Upper lobe of right lung (tissue), 1 donor: ENCODE data around the gene PPP4R1. TPM values are rescaled to one million over a fixed set of nuclear protein-coding genes. Genes with fewer than 3 reads are reported as not detected.

ENCODE experiments used
- ATAC-seq: fragments of 200-7000 bp; cut with Tn5 transposase; one replicate; pipeline ENCODE4 v1.9.1; 2020; ENCODE audit warnings: mild to moderate bottlenecking, moderate library complexity
- DNase-seq: peaks from one replicate; pipeline ENCODE4 v3.0.0-alpha.2; 2020
- H3K27ac ChIP-seq: fragments of 200-600 bp; one replicate; pipeline ENCODE4 v1.8.0; 2022
- H3K27me3 ChIP-seq: fragments of 200-600 bp; one replicate; pipeline ENCODE4 v1.8.0; 2022; ENCODE audit warnings: mild to moderate bottlenecking
- H3K36me3 ChIP-seq: fragments of 200-600 bp; one replicate; pipeline ENCODE4 v1.8.0; 2022
- H3K4me1 ChIP-seq: fragments of 200-600 bp; one replicate; pipeline ENCODE4 v1.8.0; 2022
- H3K4me3 ChIP-seq: fragments of 200-600 bp; one replicate; pipeline ENCODE4 v1.8.0; 2022; ENCODE audit warnings: mild to moderate bottlenecking
- H3K9me3 ChIP-seq: fragments of 200-600 bp; one replicate; pipeline ENCODE4 v1.8.0; 2022
- CTCF ChIP-seq: fragments of 200-600 bp; IDR thresholded peaks from one replicate; pipeline ENCODE4 v1.8.0; 2022; ENCODE audit warnings: antibody characterized with exemption
- intact Hi-C: fragments of 100-400 bp; cut with DNase I; formaldehyde crosslinking; loops from one replicate; pipeline ENCODE4 v1.11.0; 2022
- total RNA-seq: library from RNA; stranded (reverse); fragmentation: NEBNext Ultra II Directional; extraction: Animal tissue kit (Norgen Biotek cat#: 25700); gene quantifications from one replicate; pipeline ENCODE4 v1.2.1, GENCODE V29; 2021
- donor health status: DM: no; HTN: yes; CAD: no; lungs with severe emphysema.

The PPP4R1 gene
- total RNA-seq, 1 donor from 2014 or later: 141 TPM

GRCh38 chr18:9513971-9514512, 100.3 kb downstream of the PPP4R1 start:
- DNase-seq (no peak), ATAC-seq (no peak)
- intact Hi-C loops: no loop called here
- H3K36me3 ChIP-seq: peaks cover 20% of the 10 kb centered on the region
- H3K4me1 ChIP-seq: no peaks in the 10 kb centered on the region
- H3K27ac ChIP-seq: no peak overlapping the region
- no peak for TF ChIP-seq CTCF
- H3K27me3 ChIP-seq: no peaks in the 10 kb centered on the region
- no peaks in the 10 kb centered on the region for H3K9me3 ChIP-seq
- H3K4me3 ChIP-seq: no peak overlapping the region

GRCh38 chr18:9508446-9509025, 105.8 kb downstream of the PPP4R1 start:
- TF ChIP-seq CTCF: no peak
- no peaks in the 10 kb centered on the region for H3K4me1 ChIP-seq
- no peak overlapping the region for H3K27ac ChIP-seq
- intact Hi-C loops: no loop called here
- H3K4me3 ChIP-seq: no peak overlapping the region
- no peaks in the 10 kb centered on the region for H3K9me3 ChIP-seq
- H3K27me3 ChIP-seq: no peaks in the 10 kb centered on the region
- ATAC-seq (no peak), DNase-seq (no peak)
- peaks cover 8% of the 10 kb centered on the region for H3K36me3 ChIP-seq

GRCh38 chr18:9507565-9508088, 106.7 kb downstream of the PPP4R1 start:
- Histone ChIP-seq H3K9me3 (no peaks in the 10 kb centered on the region), H3K4me3 (no peak overlapping the region), H3K36me3 (no peaks in the 10 kb centered on the region), H3K4me1 (no peaks in the 10 kb centered on the region), H3K27me3 (no peaks in the 10 kb centered on the region), H3K27ac (no peak overlapping the region)
- ATAC-seq: no peak
- TF ChIP-seq CTCF: no peak
- DNase-seq: no peak
- intact Hi-C loops: no loop called here

- Histone ChIP-seq H3K27me3 (no peaks in the 10 kb centered on the region), H3K27ac (no peak overlapping the region), H3K4me3 (no peak overlapping the region), H3K4me1 (no peaks in the 10 kb centered on the region), H3K36me3 (no peaks in the 10 kb centered on the region), H3K9me3 (no peaks in the 10 kb centered on the region)
- intact Hi-C loops: no loop called here
- no peak for TF ChIP-seq CTCF
- ATAC-seq (no peak), DNase-seq (no peak)
Measured at GRCh38 chr18:9506046-9506792, 108.1 kb downstream of the PPP4R1 start.

Other genes with a start within 250 kb of the PPP4R1 start
- gene RALBP1, start 139.0 kb downstream of the PPP4R1 start, total RNA-seq: 53.3 TPM
- gene RAB31, start 93.7 kb upstream of the PPP4R1 start, total RNA-seq: 137 TPM